GM19193 (cell line): ENCODE results near the gene UBA3.

Experiments used
- POLR2A ChIP-seq: IDR thresholded peaks from 4 replicates; pipeline ENCODE4 v1.6.1; 2011; ENCODE audit not compliant: insufficient read depth, insufficient read length; ENCODE audit errors: extremely low read depth

UBA3 gene

GRCh38 chr3:69088063-69088462 is 7.9 kb upstream of the UBA3 start:
- TF ChIP-seq POLR2A, result no peak

GRCh38 chr3:69087030-69087791 is 7.0 kb upstream of the UBA3 start:
- no peak for TF ChIP-seq POLR2A

GRCh38 chr3:69085833-69086722 is 5.9 kb upstream of the UBA3 start:
- TF ChIP-seq POLR2A, result no peak

DNA sequence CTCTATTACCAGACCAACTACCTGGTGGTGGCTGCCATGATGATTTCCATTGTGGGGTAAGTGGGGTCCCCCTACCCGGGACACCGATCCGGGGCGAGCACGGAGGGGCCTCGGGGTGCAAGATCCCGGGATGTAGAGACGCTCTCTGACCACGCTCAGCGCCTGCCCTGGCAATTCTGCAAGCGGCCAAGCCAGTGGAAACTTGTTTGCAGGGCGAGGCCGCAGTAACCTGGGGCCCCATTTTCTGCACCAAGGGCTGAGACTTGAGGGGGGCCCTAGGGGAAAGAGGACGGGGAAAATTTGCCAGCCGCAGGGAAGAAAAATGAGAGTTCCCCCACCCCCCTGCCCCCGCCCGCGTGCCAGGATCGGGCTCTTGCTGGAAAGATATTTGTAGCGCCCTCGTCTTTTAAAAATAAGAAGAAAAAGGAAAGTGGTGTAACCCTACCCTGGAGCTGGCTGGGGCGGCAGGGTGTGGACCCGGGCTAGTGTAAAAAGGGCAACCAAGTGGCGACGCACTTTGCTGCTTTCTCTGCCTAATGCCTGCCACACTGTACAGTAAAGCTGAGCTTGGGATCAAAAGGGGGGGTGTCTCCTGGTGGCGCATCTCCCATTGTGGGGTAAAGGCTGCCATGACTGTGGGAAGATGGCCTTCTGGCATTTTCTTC is 5.1 kb upstream of the UBA3 start:
- TF ChIP-seq POLR2A, result peak; percentile 24

DNA sequence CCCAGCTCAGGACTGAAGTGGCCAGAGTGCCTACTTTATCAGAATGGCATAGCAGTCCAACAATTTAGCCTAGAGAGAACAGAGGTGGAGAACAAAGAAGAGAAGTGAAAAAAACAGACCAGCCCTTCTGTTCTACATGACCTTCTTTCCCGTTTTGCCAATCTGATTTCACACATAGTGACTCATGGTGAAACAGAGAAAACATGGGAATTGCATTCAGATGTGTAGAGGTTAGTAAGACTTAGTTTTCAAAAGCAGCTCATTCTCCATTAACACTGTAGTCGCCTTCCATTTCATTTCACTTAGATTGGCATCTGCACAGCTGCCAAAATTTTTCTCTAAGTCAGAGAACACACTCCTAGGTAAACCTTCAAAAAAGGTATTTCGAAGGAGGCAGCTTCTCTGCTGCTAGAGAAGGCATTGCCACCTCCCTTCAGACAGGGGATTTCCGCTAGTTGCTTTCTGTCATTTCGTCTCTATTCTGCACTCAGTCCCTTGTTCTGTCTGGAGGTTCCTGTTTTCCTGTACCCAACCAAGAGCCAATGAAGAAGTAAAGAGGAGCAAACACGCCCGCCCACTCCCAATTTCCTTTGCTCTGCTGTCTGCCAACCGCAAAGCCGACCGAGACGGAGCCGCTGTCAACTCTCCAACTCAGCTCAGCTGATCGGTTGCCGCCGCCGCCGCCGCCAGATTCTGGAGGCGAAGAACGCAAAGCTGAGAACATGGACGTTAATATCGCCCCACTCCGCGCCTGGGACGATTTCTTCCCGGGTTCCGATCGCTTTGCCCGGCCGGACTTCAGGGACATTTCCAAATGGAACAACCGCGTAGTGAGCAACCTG is 4.4 kb upstream of the UBA3 start, which contains the start of gene ARL6IP5:
TSS of gene ARL6IP5 (plus strand) at position 612 of the 842 bp plus-strand sequence. CDS start at position 723, 111 bp downstream.
- TF ChIP-seq POLR2A, result peak; percentile 45

DNA sequence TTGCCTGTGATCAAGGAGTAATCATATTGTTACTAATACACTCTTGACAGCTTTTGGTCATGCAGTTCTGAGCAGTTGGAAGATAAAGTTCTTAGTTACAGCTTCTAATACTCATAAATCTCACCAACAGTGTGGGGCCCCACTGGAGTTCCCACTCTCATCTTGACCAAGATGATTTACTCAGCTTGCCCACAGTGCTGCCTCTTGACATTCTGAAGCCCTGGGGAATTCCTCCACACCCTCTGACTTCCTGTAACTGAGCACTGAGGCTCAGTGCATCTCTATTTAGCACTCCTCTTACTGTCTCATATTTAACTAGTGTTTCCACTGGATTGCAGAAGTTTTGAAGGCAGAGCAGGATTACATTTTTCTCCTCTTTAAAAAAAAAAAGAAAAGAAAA is 2.6 kb upstream of the UBA3 start:
- no peak for TF ChIP-seq POLR2A

DNA sequence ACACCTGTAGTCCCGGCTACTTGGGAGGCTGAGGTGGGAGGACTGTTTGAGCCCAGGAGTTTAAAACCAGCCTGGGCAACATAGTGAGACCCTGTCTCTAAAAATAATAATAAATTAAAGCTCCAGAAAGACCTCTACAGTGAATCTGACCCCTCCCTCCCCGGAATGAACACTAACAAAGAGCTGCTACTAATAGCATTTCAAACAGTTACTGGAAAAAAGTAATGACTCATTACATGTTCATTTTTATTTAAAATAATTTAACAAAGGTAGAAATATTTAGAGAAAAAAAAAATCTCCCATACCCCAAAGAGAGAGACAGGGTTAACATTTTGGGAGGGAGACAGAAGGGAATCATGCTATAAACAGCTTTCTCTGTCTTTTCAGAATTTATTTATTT is 2.2 kb upstream of the UBA3 start:
- no peak for TF ChIP-seq POLR2A

GRCh38 chr3:69081583-69082262 is 1.6 kb upstream of the UBA3 start:
- no peak for TF ChIP-seq POLR2A

- no peak for TF ChIP-seq POLR2A
These were observed 651 bp downstream of the UBA3 start for GRCh38 chr3:69079269-69080159.

DNA sequence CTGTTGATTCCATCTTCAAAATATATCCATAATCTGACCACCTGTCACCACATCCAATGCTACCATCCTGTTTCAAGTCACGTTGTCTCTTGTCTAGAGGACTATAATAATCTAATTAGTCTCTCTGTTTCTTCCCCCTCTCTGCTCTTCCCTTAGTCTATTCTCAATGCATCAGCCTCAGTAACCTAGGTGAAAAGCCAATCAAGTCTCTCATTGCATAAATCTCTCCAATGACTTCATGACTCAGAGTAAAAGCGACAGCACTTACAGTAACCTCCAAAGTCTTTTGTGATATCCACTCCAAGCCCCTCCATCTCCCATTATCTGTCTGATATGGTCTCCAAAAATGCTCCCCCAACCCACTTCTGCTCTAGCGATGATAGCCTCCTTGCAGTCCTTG is 7.2 kb downstream of the UBA3 start:
- TF ChIP-seq POLR2A, result no peak

GRCh38 chr3:69066121-69066520 is 14.0 kb downstream of the UBA3 start:
- no peak for TF ChIP-seq POLR2A

GRCh38 chr3:69065318-69065964 is 14.7 kb downstream of the UBA3 start:
- TF ChIP-seq POLR2A, result no peak
